ENCODE data around the gene CRBN.
A peak's percentile ranks its signal among the peaks of the same experiment; 100 is the strongest.

Gene CRBN

DNA sequence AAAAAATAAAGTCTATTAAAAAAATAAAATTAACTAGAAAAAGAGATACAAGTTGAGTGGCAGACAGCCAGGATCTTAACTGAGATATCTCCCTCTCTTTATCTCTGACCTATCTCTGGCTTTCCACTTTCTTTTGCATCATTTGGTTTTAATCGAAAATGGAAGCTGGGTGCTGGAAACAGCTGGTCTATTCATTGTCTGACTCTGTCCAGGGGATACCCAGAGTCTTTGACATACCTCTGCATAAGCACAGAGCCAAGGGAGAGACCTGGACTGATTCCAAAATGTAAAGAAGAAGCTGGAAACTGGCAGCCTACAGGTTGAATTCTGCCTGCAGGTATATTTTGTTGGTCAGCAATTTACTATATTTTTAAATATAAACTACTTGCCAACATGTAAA is 29.6 kb upstream of the CRBN start:
- no peak for ATAC-seq

DNA sequence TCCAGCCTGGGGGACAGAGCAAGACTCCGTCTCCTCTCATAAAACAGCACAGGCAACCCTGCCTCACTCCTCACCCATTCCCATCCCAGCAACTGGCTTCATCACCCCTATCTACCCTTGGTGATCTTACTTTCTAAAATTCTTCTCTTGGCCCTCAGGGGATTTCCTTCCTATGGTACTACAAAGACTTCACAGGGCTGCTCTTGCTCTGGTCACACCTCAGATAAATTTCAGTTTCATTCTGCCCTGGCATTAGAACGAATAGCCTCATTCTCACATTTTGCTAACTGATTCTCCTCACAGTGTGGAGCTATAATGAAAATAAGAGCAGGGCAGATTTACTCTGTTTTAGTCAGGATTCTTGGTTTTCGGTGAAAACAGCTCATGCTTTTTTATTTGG is 22.1 kb upstream of the CRBN start:
- TF ChIP-seq ARNTL (CRISPR knock-in tag; IDR thresholded peaks at IDR 0.05; ENCODE audit: borderline replicate concordance, low read depth) (no peak), ZFP30 (CRISPR knock-in tag; IDR thresholded peaks at IDR 0.05) (no peak), BACH2 (CRISPR knock-in tag; IDR thresholded peaks at IDR 0.05; ENCODE audit: borderline replicate concordance) (no peak), PPARA (CRISPR knock-in tag; IDR thresholded peaks at IDR 0.05; ENCODE audit: borderline replicate concordance) (no peak), ZFP3 (CRISPR knock-in tag; IDR thresholded peaks at IDR 0.05) (no peak), TCF4 (CRISPR knock-in tag; IDR thresholded peaks at IDR 0.05; ENCODE audit: borderline replicate concordance) (no peak), ZC3H10 (CRISPR knock-in tag; IDR thresholded peaks at IDR 0.05) (no peak), SNAI2 (CRISPR knock-in tag; IDR thresholded peaks at IDR 0.05) (no peak), ISL1 (CRISPR knock-in tag; IDR thresholded peaks at IDR 0.05) (no peak), ZNF565 (CRISPR knock-in tag; conservative IDR thresholded peaks at IDR 0.05; ENCODE audit: low read depth) (no peak), TOX (CRISPR knock-in tag; IDR thresholded peaks at IDR 0.05; ENCODE audit: borderline replicate concordance) (no peak)
- TF ChIP-seq, protein P1, sequence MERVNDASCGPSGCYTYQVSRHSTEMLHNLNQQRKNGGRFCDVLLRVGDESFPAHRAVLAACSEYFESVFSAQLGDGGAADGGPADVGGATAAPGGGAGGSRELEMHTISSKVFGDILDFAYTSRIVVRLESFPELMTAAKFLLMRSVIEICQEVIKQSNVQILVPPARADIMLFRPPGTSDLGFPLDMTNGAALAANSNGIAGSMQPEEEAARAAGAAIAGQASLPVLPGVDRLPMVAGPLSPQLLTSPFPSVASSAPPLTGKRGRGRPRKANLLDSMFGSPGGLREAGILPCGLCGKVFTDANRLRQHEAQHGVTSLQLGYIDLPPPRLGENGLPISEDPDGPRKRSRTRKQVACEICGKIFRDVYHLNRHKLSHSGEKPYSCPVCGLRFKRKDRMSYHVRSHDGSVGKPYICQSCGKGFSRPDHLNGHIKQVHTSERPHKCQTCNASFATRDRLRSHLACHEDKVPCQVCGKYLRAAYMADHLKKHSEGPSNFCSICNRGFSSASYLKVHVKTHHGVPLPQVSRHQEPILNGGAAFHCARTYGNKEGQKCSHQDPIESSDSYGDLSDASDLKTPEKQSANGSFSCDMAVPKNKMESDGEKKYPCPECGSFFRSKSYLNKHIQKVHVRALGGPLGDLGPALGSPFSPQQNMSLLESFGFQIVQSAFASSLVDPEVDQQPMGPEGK (CRISPR knock-in tag; IDR thresholded peaks at IDR 0.05; ENCODE audit: borderline replicate concordance) = no peak
- TF ChIP-seq, protein P2, sequence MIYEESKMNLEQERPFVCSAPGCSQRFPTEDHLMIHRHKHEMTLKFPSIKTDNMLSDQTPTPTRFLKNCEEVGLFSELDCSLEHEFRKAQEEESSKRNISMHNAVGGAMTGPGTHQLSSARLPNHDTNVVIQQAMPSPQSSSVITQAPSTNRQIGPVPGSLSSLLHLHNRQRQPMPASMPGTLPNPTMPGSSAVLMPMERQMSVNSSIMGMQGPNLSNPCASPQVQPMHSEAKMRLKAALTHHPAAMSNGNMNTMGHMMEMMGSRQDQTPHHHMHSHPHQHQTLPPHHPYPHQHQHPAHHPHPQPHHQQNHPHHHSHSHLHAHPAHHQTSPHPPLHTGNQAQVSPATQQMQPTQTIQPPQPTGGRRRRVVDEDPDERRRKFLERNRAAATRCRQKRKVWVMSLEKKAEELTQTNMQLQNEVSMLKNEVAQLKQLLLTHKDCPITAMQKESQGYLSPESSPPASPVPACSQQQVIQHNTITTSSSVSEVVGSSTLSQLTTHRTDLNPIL (CRISPR knock-in tag; IDR thresholded peaks at IDR 0.05; ENCODE audit: low read depth) = no peak
- no peak for ATAC-seq

More for the DNA sequence above, 29.6 kb upstream of the CRBN start:
- TF ChIP-seq ZFP30 (CRISPR knock-in tag; IDR thresholded peaks at IDR 0.05) = no peak
- TF ChIP-seq ZFP3 (CRISPR knock-in tag; IDR thresholded peaks at IDR 0.05) = no peak
- no peak for TF ChIP-seq GLIS3 (CRISPR knock-in tag; IDR thresholded peaks at IDR 0.05)
- TF ChIP-seq ARNTL (CRISPR knock-in tag; IDR thresholded peaks at IDR 0.05; ENCODE audit: borderline replicate concordance, low read depth) = no peak
- TF ChIP-seq TCF4 (CRISPR knock-in tag; IDR thresholded peaks at IDR 0.05; ENCODE audit: borderline replicate concordance) = no peak
- TF ChIP-seq CSDC2 (CRISPR knock-in tag; IDR thresholded peaks at IDR 0.05) = no peak
- TF ChIP-seq TOX (CRISPR knock-in tag; IDR thresholded peaks at IDR 0.05; ENCODE audit: borderline replicate concordance) = no peak
- no peak for TF ChIP-seq ZNF565 (CRISPR knock-in tag; conservative IDR thresholded peaks at IDR 0.05; ENCODE audit: low read depth)
- TF ChIP-seq ZNF70 (CRISPR knock-in tag; IDR thresholded peaks at IDR 0.05) = no peak
- TF ChIP-seq RARB (CRISPR knock-in tag; IDR thresholded peaks at IDR 0.05) = no peak

DNA sequence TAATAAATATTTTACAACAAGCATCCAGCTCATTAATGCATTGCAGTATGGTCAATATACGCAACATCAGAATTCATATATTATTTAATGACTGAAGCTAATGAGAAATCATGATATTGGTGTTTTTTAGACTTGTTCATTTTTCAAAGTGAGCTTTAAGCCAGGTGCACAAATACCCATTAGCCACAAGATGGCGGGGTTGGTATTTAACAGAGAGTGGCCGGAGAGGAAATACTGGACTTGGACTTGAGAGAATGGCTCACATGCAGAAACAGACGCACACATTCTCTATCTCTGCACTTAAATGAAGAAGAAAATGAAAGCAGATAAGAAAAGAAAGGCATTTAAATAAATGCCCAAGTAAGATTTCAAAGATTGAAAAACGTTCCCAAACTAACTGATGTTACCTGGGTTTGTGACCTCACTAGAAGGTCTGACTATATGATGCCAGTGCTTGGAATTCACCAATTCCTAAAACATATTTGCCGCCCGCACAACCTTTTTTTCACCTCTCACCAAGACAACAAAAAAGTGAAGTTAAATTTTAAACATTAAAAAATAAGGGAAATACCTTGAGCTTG is 21.2 kb upstream of the CRBN start:
- TF ChIP-seq CSDC2 (CRISPR knock-in tag; IDR thresholded peaks at IDR 0.05) (no peak), TOX (CRISPR knock-in tag; IDR thresholded peaks at IDR 0.05; ENCODE audit: borderline replicate concordance) (no peak), ESRRG (CRISPR knock-in tag; IDR thresholded peaks at IDR 0.05) (no peak), PPARA (CRISPR knock-in tag; IDR thresholded peaks at IDR 0.05; ENCODE audit: borderline replicate concordance) (no peak), TCF4 (CRISPR knock-in tag; IDR thresholded peaks at IDR 0.05; ENCODE audit: borderline replicate concordance) (no peak), ZFP3 (CRISPR knock-in tag; IDR thresholded peaks at IDR 0.05) (no peak), ZNF70 (CRISPR knock-in tag; IDR thresholded peaks at IDR 0.05) (no peak), ZC3H10 (CRISPR knock-in tag; IDR thresholded peaks at IDR 0.05) (no peak)
- TF ChIP-seq, protein P3, sequence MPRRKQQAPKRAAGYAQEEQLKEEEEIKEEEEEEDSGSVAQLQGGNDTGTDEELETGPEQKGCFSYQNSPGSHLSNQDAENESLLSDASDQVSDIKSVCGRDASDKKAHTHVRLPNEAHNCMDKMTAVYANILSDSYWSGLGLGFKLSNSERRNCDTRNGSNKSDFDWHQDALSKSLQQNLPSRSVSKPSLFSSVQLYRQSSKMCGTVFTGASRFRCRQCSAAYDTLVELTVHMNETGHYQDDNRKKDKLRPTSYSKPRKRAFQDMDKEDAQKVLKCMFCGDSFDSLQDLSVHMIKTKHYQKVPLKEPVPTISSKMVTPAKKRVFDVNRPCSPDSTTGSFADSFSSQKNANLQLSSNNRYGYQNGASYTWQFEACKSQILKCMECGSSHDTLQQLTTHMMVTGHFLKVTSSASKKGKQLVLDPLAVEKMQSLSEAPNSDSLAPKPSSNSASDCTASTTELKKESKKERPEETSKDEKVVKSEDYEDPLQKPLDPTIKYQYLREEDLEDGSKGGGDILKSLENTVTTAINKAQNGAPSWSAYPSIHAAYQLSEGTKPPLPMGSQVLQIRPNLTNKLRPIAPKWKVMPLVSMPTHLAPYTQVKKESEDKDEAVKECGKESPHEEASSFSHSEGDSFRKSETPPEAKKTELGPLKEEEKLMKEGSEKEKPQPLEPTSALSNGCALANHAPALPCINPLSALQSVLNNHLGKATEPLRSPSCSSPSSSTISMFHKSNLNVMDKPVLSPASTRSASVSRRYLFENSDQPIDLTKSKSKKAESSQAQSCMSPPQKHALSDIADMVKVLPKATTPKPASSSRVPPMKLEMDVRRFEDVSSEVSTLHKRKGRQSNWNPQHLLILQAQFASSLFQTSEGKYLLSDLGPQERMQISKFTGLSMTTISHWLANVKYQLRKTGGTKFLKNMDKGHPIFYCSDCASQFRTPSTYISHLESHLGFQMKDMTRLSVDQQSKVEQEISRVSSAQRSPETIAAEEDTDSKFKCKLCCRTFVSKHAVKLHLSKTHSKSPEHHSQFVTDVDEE (CRISPR knock-in tag; IDR thresholded peaks at IDR 0.05) = no peak
- TF ChIP-seq, protein P4, sequence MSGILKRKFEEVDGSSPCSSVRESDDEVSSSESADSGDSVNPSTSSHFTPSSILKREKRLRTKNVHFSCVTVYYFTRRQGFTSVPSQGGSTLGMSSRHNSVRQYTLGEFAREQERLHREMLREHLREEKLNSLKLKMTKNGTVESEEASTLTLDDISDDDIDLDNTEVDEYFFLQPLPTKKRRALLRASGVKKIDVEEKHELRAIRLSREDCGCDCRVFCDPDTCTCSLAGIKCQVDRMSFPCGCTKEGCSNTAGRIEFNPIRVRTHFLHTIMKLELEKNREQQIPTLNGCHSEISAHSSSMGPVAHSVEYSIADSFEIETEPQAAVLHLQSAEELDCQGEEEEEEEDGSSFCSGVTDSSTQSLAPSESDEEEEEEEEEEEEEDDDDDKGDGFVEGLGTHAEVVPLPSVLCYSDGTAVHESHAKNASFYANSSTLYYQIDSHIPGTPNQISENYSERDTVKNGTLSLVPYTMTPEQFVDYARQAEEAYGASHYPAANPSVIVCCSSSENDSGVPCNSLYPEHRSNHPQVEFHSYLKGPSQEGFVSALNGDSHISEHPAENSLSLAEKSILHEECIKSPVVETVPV (CRISPR knock-in tag; IDR thresholded peaks at IDR 0.05) = no peak
- TF ChIP-seq, protein P2 (CRISPR knock-in tag; IDR thresholded peaks at IDR 0.05; ENCODE audit: low read depth) = no peak
- peak; percentile 91 for ATAC-seq
